ENCODE measurements around the gene ACOT7.

Gene ACOT7

GRCh38 chr1:6342056-6342455 is 51.5 kb downstream of the ACOT7 start:
- Mint-ChIP-seq H3K4me1 (no peaks in the 10 kb centered on the region), H3K36me3 (peaks cover 4 to 13% of the 10 kb centered on the region in 2 donors), H3K27me3 (no peaks in the 10 kb centered on the region), H3K4me3 (no peak overlapping the region), H3K9me3 (no peaks in the 10 kb centered on the region), H3K27ac (no peak overlapping the region)
- ATAC-seq (replicated peaks) (no peak), DNase-seq (no peak)

GRCh38 chr1:6338695-6339094 is 54.9 kb downstream of the ACOT7 start:
- H3K4me1 Mint-ChIP-seq: no peaks in the 10 kb centered on the region
- ATAC-seq (replicated peaks) (no peak), DNase-seq (no peak)
- no peak overlapping the region for H3K27ac Mint-ChIP-seq
- no peaks in the 10 kb centered on the region for H3K9me3 Mint-ChIP-seq
- H3K27me3 Mint-ChIP-seq: no peaks in the 10 kb centered on the region
- H3K4me3 Mint-ChIP-seq: no peak overlapping the region
- H3K36me3 Mint-ChIP-seq: peaks cover 2 to 7% of the 10 kb centered on the region in 2 donors

GRCh38 chr1:6336776-6337622 is 56.6 kb downstream of the ACOT7 start:
- no peaks in the 10 kb centered on the region for H3K4me1 Mint-ChIP-seq
- H3K27me3 Mint-ChIP-seq: no peaks in the 10 kb centered on the region
- H3K36me3 Mint-ChIP-seq: peaks cover 3% of the 10 kb centered on the region in 2 donors
- DNase-seq (no peak), ATAC-seq (replicated peaks) (no peak)
- H3K4me3 Mint-ChIP-seq: no peak overlapping the region
- no peak overlapping the region for H3K27ac Mint-ChIP-seq
- H3K9me3 Mint-ChIP-seq: no peaks in the 10 kb centered on the region

GRCh38 chr1:6334261-6334993 is 59.1 kb downstream of the ACOT7 start:
- H3K36me3 Mint-ChIP-seq: peaks cover 3 to 5% of the 10 kb centered on the region in 2 donors
- DNase-seq (no peak), ATAC-seq (replicated peaks) (no peak)
- H3K9me3 Mint-ChIP-seq: no peaks in the 10 kb centered on the region
- H3K27ac Mint-ChIP-seq: no peak overlapping the region
- H3K27me3 Mint-ChIP-seq: no peaks in the 10 kb centered on the region
- no peaks in the 10 kb centered on the region for H3K4me1 Mint-ChIP-seq
- H3K4me3 Mint-ChIP-seq: no peak overlapping the region

- H3K9me3 Mint-ChIP-seq: no peaks in the 10 kb centered on the region
- H3K27ac Mint-ChIP-seq: no peak overlapping the region
- no peak overlapping the region for H3K4me3 Mint-ChIP-seq
- H3K36me3 Mint-ChIP-seq: peaks cover 3% of the 10 kb centered on the region in 2 donors
- DNase-seq (no peak), ATAC-seq (replicated peaks) (no peak)
- H3K27me3 Mint-ChIP-seq: no peaks in the 10 kb centered on the region
- H3K4me1 Mint-ChIP-seq: no peaks in the 10 kb centered on the region
These were observed 60.7 kb downstream of the ACOT7 start for GRCh38 chr1:6332821-6333220.

- H3K27ac Mint-ChIP-seq: no peak overlapping the region
- ATAC-seq (replicated peaks): no peak
- H3K27me3 Mint-ChIP-seq: no peaks in the 10 kb centered on the region
- DNase-seq: no peak
- H3K9me3 Mint-ChIP-seq: no peaks in the 10 kb centered on the region
- H3K36me3 Mint-ChIP-seq: peaks cover 7% of the 10 kb centered on the region in 2 donors
- no peaks in the 10 kb centered on the region for H3K4me1 Mint-ChIP-seq
- H3K4me3 Mint-ChIP-seq: no peak overlapping the region
These were observed 61.9 kb downstream of the ACOT7 start for GRCh38 chr1:6331543-6332273.

- Mint-ChIP-seq H3K27me3 (no peaks in the 10 kb centered on the region), H3K4me1 (no peaks in the 10 kb centered on the region), H3K27ac (no peak overlapping the region), H3K36me3 (peaks cover 13 to 14% of the 10 kb centered on the region in 2 donors), H3K4me3 (no peak overlapping the region), H3K9me3 (no peaks in the 10 kb centered on the region)
- DNase-seq: no peak
- no peak for ATAC-seq (replicated peaks)
These were observed 63.1 kb downstream of the ACOT7 start for GRCh38 chr1:6330410-6330911.

- Mint-ChIP-seq H3K9me3 (no peaks in the 10 kb centered on the region), H3K27ac (no peak overlapping the region), H3K36me3 (peaks cover 13 to 16% of the 10 kb centered on the region in 2 donors), H3K27me3 (no peaks in the 10 kb centered on the region), H3K4me1 (no peaks in the 10 kb centered on the region), H3K4me3 (no peak overlapping the region)
- DNase-seq (no peak), ATAC-seq (replicated peaks) (no peak)
These were observed 63.7 kb downstream of the ACOT7 start for GRCh38 chr1:6329851-6330250.

GRCh38 chr1:6329396-6329795 is 64.2 kb downstream of the ACOT7 start:
- no peak overlapping the region for H3K4me3 Mint-ChIP-seq
- ATAC-seq (replicated peaks) (no peak), DNase-seq (no peak)
- H3K27me3 Mint-ChIP-seq: no peaks in the 10 kb centered on the region
- H3K4me1 Mint-ChIP-seq: no peaks in the 10 kb centered on the region
- no peak overlapping the region for H3K27ac Mint-ChIP-seq
- H3K36me3 Mint-ChIP-seq: peaks cover 14 to 16% of the 10 kb centered on the region in 2 donors
- H3K9me3 Mint-ChIP-seq: no peaks in the 10 kb centered on the region

- Mint-ChIP-seq H3K4me1 (no peaks in the 10 kb centered on the region), H3K4me3 (no peak overlapping the region), H3K9me3 (no peaks in the 10 kb centered on the region), H3K27ac (no peak overlapping the region), H3K27me3 (no peaks in the 10 kb centered on the region), H3K36me3 (peaks cover 14 to 19% of the 10 kb centered on the region in 2 donors)
- no peak for ATAC-seq (replicated peaks)
- no peak for DNase-seq
These were observed 64.9 kb downstream of the ACOT7 start for GRCh38 chr1:6328696-6329095.

GRCh38 chr1:6328091-6328490 is 65.5 kb downstream of the ACOT7 start:
- Mint-ChIP-seq H3K36me3 (peaks cover 14 to 20% of the 10 kb centered on the region in 2 donors), H3K27ac (no peak overlapping the region), H3K4me3 (no peak overlapping the region), H3K4me1 (no peaks in the 10 kb centered on the region), H3K9me3 (no peaks in the 10 kb centered on the region), H3K27me3 (no peaks in the 10 kb centered on the region)
- no peak for DNase-seq
- peak in 1 of 2 donors; percentile 34 for ATAC-seq (replicated peaks)

- Mint-ChIP-seq H3K27ac (no peak overlapping the region), H3K4me1 (no peaks in the 10 kb centered on the region), H3K4me3 (no peak overlapping the region), H3K36me3 (peaks cover 12 to 20% of the 10 kb centered on the region in 2 donors), H3K9me3 (no peaks in the 10 kb centered on the region), H3K27me3 (no peaks in the 10 kb centered on the region)
- DNase-seq: no peak
- ATAC-seq (replicated peaks): no peak
These were observed 68.1 kb downstream of the ACOT7 start for GRCh38 chr1:6325482-6325881.

- Mint-ChIP-seq H3K27ac (no peak overlapping the region), H3K27me3 (no peaks in the 10 kb centered on the region), H3K4me3 (no peak overlapping the region), H3K4me1 (no peaks in the 10 kb centered on the region), H3K9me3 (no peaks in the 10 kb centered on the region), H3K36me3 (peaks cover 10 to 20% of the 10 kb centered on the region in 2 donors)
- DNase-seq (no peak), ATAC-seq (replicated peaks) (no peak)
These were observed 71.4 kb downstream of the ACOT7 start for GRCh38 chr1:6322161-6322560.

GRCh38 chr1:6321205-6321604 is 72.4 kb downstream of the ACOT7 start:
- Mint-ChIP-seq H3K27ac (no peak overlapping the region), H3K36me3 (peaks cover 4 to 22% of the 10 kb centered on the region in 2 donors), H3K4me1 (no peaks in the 10 kb centered on the region), H3K9me3 (no peaks in the 10 kb centered on the region), H3K4me3 (no peak overlapping the region), H3K27me3 (no peaks in the 10 kb centered on the region)
- ATAC-seq (replicated peaks) (no peak), DNase-seq (no peak)
